Karpas-422 (cell line): ENCODE measurements around the gene CCDC187. TPM values are rescaled to one million over a fixed set of nuclear protein-coding genes. Genes with fewer than 3 reads are reported as not detected.

ENCODE experiments used
- DNase-seq: peaks from one replicate; pipeline ENCODE4 v3.0.0-alpha.2; 2015
- H2AFZ ChIP-seq: fragments of 200-600 bp; sonication (generic); 2 replicates; pipeline ENCODE4 v1.6.1; 2014; ENCODE audit warnings: antibody characterized with exemption, low read length, mixed read lengths
- H3K27ac ChIP-seq: fragments of 200-600 bp; sonication (generic); 2 replicates; pipeline ENCODE4 v1.5.1; 2014; ENCODE audit warnings: mild to moderate bottlenecking, low read length, moderate library complexity
- H3K27me3 ChIP-seq: fragments of 200-600 bp; sonication (generic); 2 replicates; pipeline ENCODE4 v1.6.1; 2014; ENCODE audit warnings: low read length, mixed read lengths
- H3K36me3 ChIP-seq: fragments of 200-600 bp; sonication (generic); 2 replicates; pipeline ENCODE4 v1.6.1; 2014; ENCODE audit warnings: low read length, mixed read lengths; ENCODE audit not compliant: insufficient read depth
- H3K4me1 ChIP-seq: fragments of 200-600 bp; sonication (generic); 2 replicates; pipeline ENCODE4 v1.6.1; 2014; ENCODE audit warnings: mild to moderate bottlenecking, low read length, mixed read lengths
- H3K4me2 ChIP-seq: fragments of 200-600 bp; sonication (generic); 2 replicates; pipeline ENCODE4 v1.6.1; 2014; ENCODE audit warnings: low read length, low read depth, mild to moderate bottlenecking; ENCODE audit not compliant: poor library complexity, severe bottlenecking
- H3K4me3 ChIP-seq: fragments of 200-600 bp; sonication (generic); 2 replicates; pipeline ENCODE4 v1.5.1; 2014; ENCODE audit warnings: mild to moderate bottlenecking, antibody characterized with exemption, low read length, mixed read lengths
- H3K79me2 ChIP-seq: fragments of 200-600 bp; sonication (generic); 2 replicates; pipeline ENCODE4 v1.6.1; 2014; ENCODE audit warnings: mild to moderate bottlenecking, low read length, mixed read lengths
- H3K9ac ChIP-seq: fragments of 200-600 bp; sonication (generic); 2 replicates; pipeline ENCODE4 v1.6.0; 2014; ENCODE audit warnings: low read length
- H3K9me2 ChIP-seq: fragments of 200-600 bp; sonication (generic), shearing (Covaris generic); replicated peaks from 2 replicates; pipeline ENCODE4 v1.6.0; 2014; ENCODE audit warnings: mild to moderate bottlenecking, low read length, moderate library complexity; ENCODE audit not compliant: insufficient read depth
- H3K9me3 ChIP-seq: fragments of 300-700, 200-600 bp; sonication (generic); 2 replicates; pipeline ENCODE4 v1.6.1; 2014; ENCODE audit warnings: low read length, mixed read lengths
- H4K20me1 ChIP-seq: fragments of 200-600 bp; sonication (generic); 2 replicates; pipeline ENCODE4 v1.6.1; 2014; ENCODE audit warnings: mild to moderate bottlenecking, antibody characterized with exemption, low read length, low read depth; ENCODE audit not compliant: insufficient read depth
- total RNA-seq: library from RNA; depleted of rRNA; stranded (reverse); fragments of >200 nt; shearing (Covaris generic); gene quantifications from 2 replicates; pipeline ENCODE4 v1.2.3, GENCODE V29; 2014; ENCODE audit warnings: low replicate concordance; rRNA removed

CCDC187 gene
- total RNA-seq, 1 experiment from 2014 or later: 0.34 TPM

DNA sequence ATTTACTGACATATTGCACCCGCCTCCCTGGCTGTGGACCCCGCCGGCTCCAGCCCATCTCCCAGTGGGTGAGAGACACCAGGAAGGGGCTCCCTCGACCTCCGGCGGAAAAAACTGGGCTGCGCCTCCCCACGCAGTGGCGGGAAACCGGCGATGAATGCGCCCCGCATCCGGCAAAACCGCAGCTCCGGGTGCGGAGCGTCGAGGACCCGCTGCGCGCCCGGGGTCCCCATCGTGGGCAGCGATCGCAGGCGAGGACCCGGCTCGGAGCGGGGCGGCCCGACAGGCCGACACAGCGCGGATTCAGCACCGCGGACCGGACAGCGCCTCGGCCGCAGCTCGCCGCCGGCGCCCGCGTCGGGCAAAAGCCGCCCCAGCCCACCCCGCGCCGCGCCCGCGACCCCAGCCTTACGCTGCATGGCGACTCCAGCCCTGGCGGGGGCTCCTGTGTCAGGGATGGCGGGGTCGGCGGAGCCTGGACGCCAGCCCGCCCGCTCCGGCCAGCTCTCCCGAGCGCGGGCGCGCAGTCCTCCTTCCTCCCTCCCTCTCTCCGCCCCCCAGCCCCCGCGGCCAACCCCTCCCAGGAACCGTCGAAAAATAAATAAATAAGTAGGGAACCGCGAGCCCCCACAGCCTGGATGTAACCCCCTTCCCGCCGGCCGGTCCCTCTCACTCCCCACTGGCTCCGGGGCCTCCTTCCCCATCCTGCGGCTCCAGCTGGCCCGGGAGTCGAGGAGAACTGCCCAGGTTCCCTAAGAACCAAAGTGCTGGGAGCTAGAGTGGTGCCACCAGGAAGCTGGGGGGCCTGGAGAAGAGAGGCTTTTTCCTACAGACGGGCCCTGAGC is 102.1 kb downstream of the CCDC187 start:
- Histone ChIP-seq H3K9me3 (no peaks in the 10 kb centered on the region), H3K27me3 (no peaks in the 10 kb centered on the region), H3K79me2 (no peaks in the 10 kb centered on the region)

DNA sequence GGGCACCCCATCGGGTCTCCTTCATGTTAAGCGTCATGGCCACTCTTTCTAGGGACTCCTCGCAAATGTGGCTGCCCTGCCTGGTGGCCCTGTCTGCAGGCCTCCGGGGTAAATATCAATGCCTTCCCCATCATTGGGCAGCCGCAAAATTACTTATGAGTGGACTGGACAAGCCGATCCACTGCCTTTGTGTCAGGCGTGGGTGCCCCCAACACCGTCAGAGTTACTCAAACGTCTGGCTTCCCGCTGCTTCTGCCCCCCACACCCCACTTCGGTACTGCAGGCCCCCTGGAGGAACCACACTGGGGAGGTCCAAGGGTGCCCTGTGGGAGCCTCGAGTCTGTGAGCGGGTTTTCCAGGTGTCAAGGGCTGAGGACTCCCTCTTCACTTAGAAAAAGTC is 102.7 kb downstream of the CCDC187 start:
- Histone ChIP-seq H3K4me1 (peaks cover 18% of the 10 kb centered on the region), H4K20me1 (peaks cover 17% of the 10 kb centered on the region; the same call in 1 of the 2 replicates), H3K27me3 (no peaks in the 10 kb centered on the region), H2AFZ (no peak overlapping the region), H3K36me3 (no peaks in the 10 kb centered on the region), H3K4me3 (no peak overlapping the region), H3K9me2 (no peaks in the 10 kb centered on the region), H3K9ac (no peak overlapping the region), H3K27ac (no peak overlapping the region), H3K79me2 (no peaks in the 10 kb centered on the region), H3K9me3 (no peaks in the 10 kb centered on the region), H3K4me2 (no peak overlapping the region)
- DNase-seq: no peak

More for the DNA sequence above, 102.1 kb downstream of the CCDC187 start:
- H3K9ac ChIP-seq: no peak overlapping the region
- no peak overlapping the region for H3K4me2 ChIP-seq
- no peaks in the 10 kb centered on the region for H3K9me2 ChIP-seq
- no peaks in the 10 kb centered on the region for H3K36me3 ChIP-seq
- H2AFZ ChIP-seq: no peak overlapping the region
- H3K27ac ChIP-seq: no peak overlapping the region
- DNase-seq: no peak
- no peak overlapping the region for H3K4me3 ChIP-seq
- peaks cover 17% of the 10 kb centered on the region; the same call in 1 of the 2 replicates for H4K20me1 ChIP-seq
- H3K4me1 ChIP-seq: peaks cover 11% of the 10 kb centered on the region

DNA sequence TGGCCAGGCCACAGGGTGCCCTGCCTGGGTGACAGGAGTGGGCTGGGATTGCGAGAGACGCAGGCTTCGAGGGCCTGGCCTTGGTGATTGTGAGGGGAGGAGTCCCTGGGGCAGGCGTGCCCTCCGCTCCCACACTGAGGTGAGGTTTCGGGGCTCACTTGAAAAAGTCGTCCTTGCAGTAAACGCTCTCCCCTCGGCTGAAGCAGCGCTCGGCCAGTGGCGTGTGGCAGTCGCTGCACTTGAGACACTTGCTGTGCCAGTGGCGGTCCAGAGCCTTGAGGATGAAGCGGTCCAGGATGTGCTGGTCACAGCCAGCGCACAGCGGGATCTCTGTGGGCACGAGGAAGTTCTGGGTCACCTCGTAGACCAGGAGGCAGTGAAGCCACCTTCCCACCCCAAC is 103.5 kb downstream of the CCDC187 start:
- no peak overlapping the region for H3K9ac ChIP-seq

More for the DNA sequence above, 103.5 kb downstream of the CCDC187 start:
- no peak overlapping the region for H3K4me2 ChIP-seq
- H4K20me1 ChIP-seq: peaks cover 10% of the 10 kb centered on the region; the same call in 1 of the 2 replicates
- no peak for DNase-seq
- H2AFZ ChIP-seq: no peak overlapping the region
- H3K9me3 ChIP-seq: no peaks in the 10 kb centered on the region
- H3K36me3 ChIP-seq: no peaks in the 10 kb centered on the region
- H3K9me2 ChIP-seq: no peaks in the 10 kb centered on the region
- no peaks in the 10 kb centered on the region for H3K27me3 ChIP-seq
- H3K79me2 ChIP-seq: no peaks in the 10 kb centered on the region
- H3K27ac ChIP-seq: no peak overlapping the region
- H3K4me3 ChIP-seq: no peak overlapping the region
- H3K4me1 ChIP-seq: peaks cover 23% of the 10 kb centered on the region

Other genes starting within 250 kb of the CCDC187 start
- gene NACC2, start 208.8 kb downstream of the CCDC187 start, total RNA-seq: not detected in 2 replicates
- gene TMEM250, start 185.2 kb downstream of the CCDC187 start, total RNA-seq: 15.1 and 40.9 TPM in 2 replicates
- gene LHX3, start 99.0 kb downstream of the CCDC187 start, total RNA-seq: not detected in 2 replicates
- gene QSOX2, start 58.3 kb downstream of the CCDC187 start, total RNA-seq: 11.3 and 18.9 TPM in 2 replicates
- 11.7 and 38.4 TPM in 2 replicates for gene GPSM1, start 23.4 kb upstream of the CCDC187 start, total RNA-seq
- 40.1 and 104 TPM in 2 replicates for gene DNLZ, start 59.6 kb upstream of the CCDC187 start, total RNA-seq
- 1.3 and 2.9 TPM in 2 replicates for gene CARD9, start 69.6 kb upstream of the CCDC187 start, total RNA-seq
- gene SNAPC4, start 96.1 kb upstream of the CCDC187 start, total RNA-seq: 3.7 and 9.6 TPM in 2 replicates
- 65.5 and 116 TPM in 2 replicates for gene ENTR1, start 106.5 kb upstream of the CCDC187 start, total RNA-seq
- gene PMPCA, start 106.6 kb upstream of the CCDC187 start, total RNA-seq: 20.9 and 55.8 TPM in 2 replicates
- gene INPP5E, start 135.8 kb upstream of the CCDC187 start, total RNA-seq: 8.0 and 10.4 TPM in 2 replicates
- 21.5 and 26.6 TPM in 2 replicates for gene SEC16A, start 178.9 kb upstream of the CCDC187 start, total RNA-seq
- 4.3 and 15.0 TPM in 2 replicates for gene NOTCH1, start 242.0 kb upstream of the CCDC187 start, total RNA-seq